DOHH2 (cell line): Measurements from ENCODE around the gene INTS15.

Experiments used
- EZH2phosphoT487 ChIP-seq: fragments of 200-600 bp; sonication (generic); IDR thresholded peaks from 2 replicates; pipeline ENCODE4 v1.6.1; 2017; ENCODE audit warnings: borderline replicate concordance, mild to moderate bottlenecking, antibody characterized with exemption, low read length, moderate library complexity, mixed read lengths
- TF ChIP-seq, protein P1 (sequence below): fragments of 200-600 bp; sonication (generic); IDR thresholded peaks from one replicate; pipeline ENCODE4 v1.5.1; 2014; ENCODE audit warnings: antibody characterized with exemption, mild to moderate bottlenecking, low read depth, low read length; ENCODE audit not compliant: poor library complexity, severe bottlenecking

DNA sequence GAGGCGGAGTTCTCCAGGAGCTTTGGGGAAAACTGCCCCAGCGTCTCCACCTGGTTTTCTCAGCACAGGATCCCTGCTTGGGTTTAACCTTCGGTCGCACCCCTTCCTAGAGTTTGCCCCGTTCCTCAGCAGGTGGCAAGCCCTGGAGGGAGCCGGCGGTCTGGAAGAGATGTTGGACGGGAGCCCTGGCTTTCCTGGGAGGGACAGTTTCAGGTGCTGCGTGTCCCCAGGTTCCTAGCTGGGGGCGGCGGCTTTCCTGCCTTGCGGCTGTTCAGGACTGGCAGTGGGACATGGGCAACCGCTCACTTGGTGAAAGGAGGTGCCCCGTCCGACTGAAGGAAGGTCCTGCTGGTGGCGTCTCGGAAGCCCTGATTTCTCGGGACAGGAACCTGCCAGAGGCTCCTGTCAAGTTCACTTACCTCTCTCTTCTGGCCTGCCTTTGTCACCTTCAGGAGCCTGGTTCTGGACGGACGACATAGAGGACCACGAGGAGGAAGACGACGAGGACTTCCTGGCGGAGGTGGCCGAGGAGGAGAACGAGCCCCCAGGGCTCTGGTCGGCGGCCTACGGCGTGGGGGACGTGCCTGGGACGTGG, 62.1 kb downstream of the INTS15 start:
- TF ChIP-seq, protein P1, sequence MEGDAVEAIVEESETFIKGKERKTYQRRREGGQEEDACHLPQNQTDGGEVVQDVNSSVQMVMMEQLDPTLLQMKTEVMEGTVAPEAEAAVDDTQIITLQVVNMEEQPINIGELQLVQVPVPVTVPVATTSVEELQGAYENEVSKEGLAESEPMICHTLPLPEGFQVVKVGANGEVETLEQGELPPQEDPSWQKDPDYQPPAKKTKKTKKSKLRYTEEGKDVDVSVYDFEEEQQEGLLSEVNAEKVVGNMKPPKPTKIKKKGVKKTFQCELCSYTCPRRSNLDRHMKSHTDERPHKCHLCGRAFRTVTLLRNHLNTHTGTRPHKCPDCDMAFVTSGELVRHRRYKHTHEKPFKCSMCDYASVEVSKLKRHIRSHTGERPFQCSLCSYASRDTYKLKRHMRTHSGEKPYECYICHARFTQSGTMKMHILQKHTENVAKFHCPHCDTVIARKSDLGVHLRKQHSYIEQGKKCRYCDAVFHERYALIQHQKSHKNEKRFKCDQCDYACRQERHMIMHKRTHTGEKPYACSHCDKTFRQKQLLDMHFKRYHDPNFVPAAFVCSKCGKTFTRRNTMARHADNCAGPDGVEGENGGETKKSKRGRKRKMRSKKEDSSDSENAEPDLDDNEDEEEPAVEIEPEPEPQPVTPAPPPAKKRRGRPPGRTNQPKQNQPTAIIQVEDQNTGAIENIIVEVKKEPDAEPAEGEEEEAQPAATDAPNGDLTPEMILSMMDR: no peak
- no peak for TF ChIP-seq EZH2phosphoT487
